Measurements from ENCODE around the gene RMC1.

GRCh38 chr18:23504720-23505119 is 1.4 kb downstream of the RMC1 start:
- TF ChIP-seq CTCF (conservative IDR thresholded peaks at IDR 0.05; ENCODE audit: low read length): no peak
- no peak for TF ChIP-seq EZH2phosphoT487 (IDR thresholded peaks at IDR 0.05; ENCODE audit: borderline replicate concordance, low read depth, low read length)
